GM13977 (cell line): ENCODE results near the gene PLD4.

ENCODE experiments used
- DNase-seq: peaks from one replicate; pipeline ENCODE4 v3.0.0; 2012; ENCODE audit warnings: low spot score
- CTCF ChIP-seq: IDR thresholded peaks from 2 replicates; pipeline ENCODE4 v1.5.1; 2012; ENCODE audit warnings: mild to moderate bottlenecking, control low read depth; ENCODE audit not compliant: insufficient read depth; ENCODE audit errors: extremely low read depth, missing control alignments
- in situ Hi-C: fragments of 300-500 bp; cut with MboI; formaldehyde crosslinking; loops from one replicate; pipeline ENCODE4 v1.12.0; 2022; ENCODE audit warnings: low sequenced_read_pairs, low pct_unique_long_range_greater_than_20kb, mixed read lengths, inconsistent platforms; ENCODE audit not compliant: unreplicated experiment

PLD4 gene

GRCh38 chr14:104923640-104924420, 849 bp upstream of the PLD4 start:
- no peak for TF ChIP-seq CTCF
- in situ Hi-C loops, result no loop called here

GRCh38 chr14:104925214-104925854, 655 bp downstream of the PLD4 start:
- in situ Hi-C loops, result no loop called here
- no peak for DNase-seq
- no peak for TF ChIP-seq CTCF

More at GRCh38 chr14:104923640-104924420, 849 bp upstream of the PLD4 start:
- DNase-seq, result no peak

GRCh38 chr14:104925855-104926609, 1.4 kb downstream of the PLD4 start:
- peak; percentile 20 for DNase-seq
- in situ Hi-C loops, result no loop called here
- TF ChIP-seq CTCF, result no peak

GRCh38 chr14:104926619-104927431, 2.1 kb downstream of the PLD4 start:
- no peak for TF ChIP-seq CTCF
- peak; percentile 94 for DNase-seq
- in situ Hi-C loops, result no loop called here

GRCh38 chr14:104927432-104927816, 2.7 kb downstream of the PLD4 start:
- in situ Hi-C loops, result no loop called here
- no peak for DNase-seq
- TF ChIP-seq CTCF, result no peak

- in situ Hi-C loops, result no loop called here
- peak; percentile 25 for DNase-seq
- peak; percentile 19 for TF ChIP-seq CTCF
Observed at GRCh38 chr14:104927901-104928300, 3.2 kb downstream of the PLD4 start.
